Naive B cell (primary cell): ENCODE results near the gene RTRAF. TPM values are rescaled to one million over a fixed set of nuclear protein-coding genes. Genes with fewer than 3 reads are reported as not detected.

ENCODE experiments used
- ATAC-seq, 2 donors: fragments of 150-1000 bp; cut with Tn5 transposase; 2 replicates each; pipeline ENCODE4 v1.10.0; 2021; ENCODE audit warnings: low read depth in 2 of 2, mild to moderate bottlenecking in 2 of 2, moderate library complexity in 2 of 2
- DNase-seq: peaks from one replicate; pipeline ENCODE4 v3.0.0; 2022
- H3K27ac Mint-ChIP-seq, 6 donors: one replicate each; pipeline ENCODE4 v1.8.0; 2020 to 2022; ENCODE audit warnings: mild to moderate bottlenecking in 6 of 6, mixed read lengths in 6 of 6, moderate library complexity in 5 of 6, inconsistent platforms in 2 of 6
- H3K27me3 Mint-ChIP-seq, 3 donors: one replicate each; pipeline ENCODE4 v1.8.0; 2021 to 2022; ENCODE audit warnings: mixed read lengths in 3 of 3, mild to moderate bottlenecking in 1 of 3
- H3K36me3 Mint-ChIP-seq, 2 donors: one replicate each; pipeline ENCODE4 v1.8.0; 2020 to 2022; ENCODE audit warnings: mixed read lengths in 2 of 2, inconsistent platforms in 1 of 2, mild to moderate bottlenecking in 1 of 2
- H3K4me1 Mint-ChIP-seq, 3 donors: one replicate each; pipeline ENCODE4 v1.8.0; 2020 to 2022; ENCODE audit warnings: mixed read lengths in 3 of 3, inconsistent platforms in 1 of 3, mild to moderate bottlenecking in 1 of 3, moderate library complexity in 1 of 3
- H3K4me3 Mint-ChIP-seq, 8 donors: one replicate each; pipeline ENCODE4 v1.8.0; 2020 to 2022; ENCODE audit warnings: mild to moderate bottlenecking in 8 of 8, mixed read lengths in 8 of 8, moderate library complexity in 8 of 8, inconsistent platforms in 2 of 8
- H3K9me3 Mint-ChIP-seq, 7 donors: one replicate each; pipeline ENCODE4 v1.8.0; 2020 to 2022; ENCODE audit warnings: mixed read lengths in 7 of 7, mild to moderate bottlenecking in 5 of 7, inconsistent platforms in 2 of 7, moderate library complexity in 1 of 7
- polyA plus RNA-seq, 6 donors: library from polyadenylated mRNA; unstranded; fragments of 300-500 nt; fragmentation: Illumina TruSeq; gene quantifications; one replicate each; pipeline ENCODE4 v1.2.3, GENCODE V29; 2021; ENCODE audit warnings: low read depth in 6 of 6

Gene RTRAF
- polyA plus RNA-seq, 6 donors from 2014 or later = 95.0 to 184 (median 171) TPM

- ATAC-seq (no peak), DNase-seq (no peak)
- Mint-ChIP-seq H3K4me1 (no peaks in the 10 kb centered on the region), H3K27ac (peak overlapping the region in 2 of 6 donors; percentile 36 to 67), H3K27me3 (no peaks in the 10 kb centered on the region), H3K9me3 (no peaks in the 10 kb centered on the region), H3K4me3 (no peak overlapping the region), H3K36me3 (no peaks in the 10 kb centered on the region)
These were observed 19.4 kb upstream of the RTRAF start for GRCh38 chr14:51969852-51970540.

- Mint-ChIP-seq H3K4me1 (no peaks in the 10 kb centered on the region), H3K4me3 (no peak overlapping the region), H3K27me3 (no peaks in the 10 kb centered on the region), H3K27ac (peak overlapping the region in 2 of 6 donors; percentile 7 to 52), H3K9me3 (no peaks in the 10 kb centered on the region), H3K36me3 (no peaks in the 10 kb centered on the region)
- no peak for DNase-seq
- no peak for ATAC-seq
These were observed 16.8 kb upstream of the RTRAF start for GRCh38 chr14:51972566-51972965.

- Mint-ChIP-seq H3K9me3 (no peaks in the 10 kb centered on the region), H3K27ac (no peak overlapping the region), H3K4me3 (peak overlapping the region in 1 of 8 donors; percentile 7), H3K36me3 (no peaks in the 10 kb centered on the region), H3K27me3 (peaks cover 0 to 12% (median 0%) of the 10 kb centered on the region in 3 donors), H3K4me1 (peaks cover 0 to 4% (median 3%) of the 10 kb centered on the region in 3 donors)
- no peak for DNase-seq
- no peak for ATAC-seq
These were observed 12.3 kb upstream of the RTRAF start for GRCh38 chr14:51977075-51977474.

GRCh38 chr14:51978681-51979085 is 10.7 kb upstream of the RTRAF start:
- no peaks in the 10 kb centered on the region for H3K36me3 Mint-ChIP-seq
- DNase-seq = no peak
- peaks cover 0 to 2% (median 0%) of the 10 kb centered on the region in 7 donors for H3K9me3 Mint-ChIP-seq
- no peak overlapping the region for H3K27ac Mint-ChIP-seq
- no peak overlapping the region for H3K4me3 Mint-ChIP-seq
- peaks cover 0 to 4% (median 3%) of the 10 kb centered on the region in 3 donors for H3K4me1 Mint-ChIP-seq
- H3K27me3 Mint-ChIP-seq = peaks cover 0 to 12% (median 6%) of the 10 kb centered on the region in 3 donors
- no peak for ATAC-seq

GRCh38 chr14:51979088-51979709 is 10.1 kb upstream of the RTRAF start:
- DNase-seq = peak; percentile 65
- peaks cover 0 to 12% (median 6%) of the 10 kb centered on the region in 3 donors for H3K27me3 Mint-ChIP-seq
- H3K27ac Mint-ChIP-seq = no peak overlapping the region
- H3K4me3 Mint-ChIP-seq = no peak overlapping the region
- peak; percentile 75 to 84 for ATAC-seq
- peaks cover 0 to 5% (median 0%) of the 10 kb centered on the region in 7 donors for H3K9me3 Mint-ChIP-seq
- H3K36me3 Mint-ChIP-seq = no peaks in the 10 kb centered on the region
- peaks cover 0 to 4% (median 3%) of the 10 kb centered on the region in 3 donors for H3K4me1 Mint-ChIP-seq

GRCh38 chr14:51981218-51981854 is 8.0 kb upstream of the RTRAF start:
- no peak for DNase-seq
- H3K9me3 Mint-ChIP-seq = peaks cover 0 to 8% (median 2%) of the 10 kb centered on the region in 7 donors
- H3K27ac Mint-ChIP-seq = no peak overlapping the region
- H3K4me3 Mint-ChIP-seq = no peak overlapping the region
- no peak for ATAC-seq
- H3K4me1 Mint-ChIP-seq = peaks cover 0 to 4% (median 3%) of the 10 kb centered on the region in 3 donors
- peaks cover 5 to 12% (median 6%) of the 10 kb centered on the region in 3 donors for H3K27me3 Mint-ChIP-seq
- H3K36me3 Mint-ChIP-seq = no peaks in the 10 kb centered on the region

GRCh38 chr14:51988221-51988620 is 1.1 kb upstream of the RTRAF start:
- ATAC-seq (no peak), DNase-seq (no peak)
- Mint-ChIP-seq H3K27me3 (peaks cover 0 to 5% (median 2%) of the 10 kb centered on the region in 3 donors), H3K4me1 (peaks cover 15 to 25% (median 15%) of the 10 kb centered on the region in 3 donors), H3K4me3 (peak overlapping the region in 7 of 8 donors; percentile 21 to 98 (median 94)), H3K27ac (peak overlapping the region in 5 of 6 donors; percentile 11 to 99 (median 94)), H3K36me3 (no peaks in the 10 kb centered on the region), H3K9me3 (peaks cover 0 to 8% (median 2%) of the 10 kb centered on the region in 7 donors)

- Mint-ChIP-seq H3K27me3 (no peaks in the 10 kb centered on the region), H3K27ac (peak overlapping the region in 4 of 6 donors; percentile 93 to 99 (median 96)), H3K36me3 (peaks cover 7 to 15% of the 10 kb centered on the region in 2 donors), H3K9me3 (no peaks in the 10 kb centered on the region), H3K4me1 (peaks cover 29 to 33% (median 31%) of the 10 kb centered on the region in 3 donors), H3K4me3 (peak overlapping the region; percentile 89 to 98 (median 94))
- no peak for DNase-seq
- ATAC-seq = no peak
These were observed 1.1 kb downstream of the RTRAF start for GRCh38 chr14:51990488-51990887.

GRCh38 chr14:51993285-51993920 is 4.1 kb downstream of the RTRAF start:
- Mint-ChIP-seq H3K4me1 (peaks cover 32 to 35% (median 34%) of the 10 kb centered on the region in 3 donors), H3K9me3 (no peaks in the 10 kb centered on the region), H3K27me3 (no peaks in the 10 kb centered on the region), H3K36me3 (peaks cover 7 to 15% of the 10 kb centered on the region in 2 donors), H3K27ac (peak overlapping the region; percentile 1 to 94 (median 70)), H3K4me3 (peak overlapping the region in 2 of 8 donors; percentile 12 to 60)
- ATAC-seq (no peak), DNase-seq (no peak)

GRCh38 chr14:51996148-51996746 is 6.9 kb downstream of the RTRAF start:
- no peak overlapping the region for H3K4me3 Mint-ChIP-seq
- no peaks in the 10 kb centered on the region for H3K27me3 Mint-ChIP-seq
- H3K27ac Mint-ChIP-seq = peak overlapping the region in 1 of 6 donors; percentile 50
- peaks cover 17 to 22% (median 21%) of the 10 kb centered on the region in 3 donors for H3K4me1 Mint-ChIP-seq
- peaks cover 7 to 23% of the 10 kb centered on the region in 2 donors for H3K36me3 Mint-ChIP-seq
- DNase-seq (peak; percentile 33), ATAC-seq (no peak)
- H3K9me3 Mint-ChIP-seq = no peaks in the 10 kb centered on the region

GRCh38 chr14:51998348-51998747 is 9.0 kb downstream of the RTRAF start:
- no peak for DNase-seq
- no peak overlapping the region for H3K4me3 Mint-ChIP-seq
- no peak overlapping the region for H3K27ac Mint-ChIP-seq
- peaks cover 9 to 21% (median 18%) of the 10 kb centered on the region in 3 donors for H3K4me1 Mint-ChIP-seq
- no peak for ATAC-seq
- no peaks in the 10 kb centered on the region for H3K27me3 Mint-ChIP-seq
- H3K36me3 Mint-ChIP-seq = peaks cover 7 to 30% of the 10 kb centered on the region in 2 donors
- H3K9me3 Mint-ChIP-seq = no peaks in the 10 kb centered on the region

- no peak overlapping the region for H3K27ac Mint-ChIP-seq
- no peak overlapping the region for H3K4me3 Mint-ChIP-seq
- ATAC-seq (no peak), DNase-seq (no peak)
- no peaks in the 10 kb centered on the region for H3K27me3 Mint-ChIP-seq
- no peaks in the 10 kb centered on the region for H3K9me3 Mint-ChIP-seq
- H3K4me1 Mint-ChIP-seq = peaks cover 4 to 16% (median 13%) of the 10 kb centered on the region in 3 donors
- H3K36me3 Mint-ChIP-seq = peaks cover 8 to 26% of the 10 kb centered on the region in 2 donors
These were observed 9.7 kb downstream of the RTRAF start for GRCh38 chr14:51999084-51999483.
